ENCODE measurements around the gene RNPEP.
A peak's percentile ranks its signal among the peaks of the same experiment; 100 is the strongest.
"Not testable (repeated sequence)": the region's sequence is repeated elsewhere in the genome, so short reads cannot be mapped to it uniquely, and the experiment has no call there.

RNPEP gene, protein sequence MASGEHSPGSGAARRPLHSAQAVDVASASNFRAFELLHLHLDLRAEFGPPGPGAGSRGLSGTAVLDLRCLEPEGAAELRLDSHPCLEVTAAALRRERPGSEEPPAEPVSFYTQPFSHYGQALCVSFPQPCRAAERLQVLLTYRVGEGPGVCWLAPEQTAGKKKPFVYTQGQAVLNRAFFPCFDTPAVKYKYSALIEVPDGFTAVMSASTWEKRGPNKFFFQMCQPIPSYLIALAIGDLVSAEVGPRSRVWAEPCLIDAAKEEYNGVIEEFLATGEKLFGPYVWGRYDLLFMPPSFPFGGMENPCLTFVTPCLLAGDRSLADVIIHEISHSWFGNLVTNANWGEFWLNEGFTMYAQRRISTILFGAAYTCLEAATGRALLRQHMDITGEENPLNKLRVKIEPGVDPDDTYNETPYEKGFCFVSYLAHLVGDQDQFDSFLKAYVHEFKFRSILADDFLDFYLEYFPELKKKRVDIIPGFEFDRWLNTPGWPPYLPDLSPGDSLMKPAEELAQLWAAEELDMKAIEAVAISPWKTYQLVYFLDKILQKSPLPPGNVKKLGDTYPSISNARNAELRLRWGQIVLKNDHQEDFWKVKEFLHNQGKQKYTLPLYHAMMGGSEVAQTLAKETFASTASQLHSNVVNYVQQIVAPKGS

DNA sequence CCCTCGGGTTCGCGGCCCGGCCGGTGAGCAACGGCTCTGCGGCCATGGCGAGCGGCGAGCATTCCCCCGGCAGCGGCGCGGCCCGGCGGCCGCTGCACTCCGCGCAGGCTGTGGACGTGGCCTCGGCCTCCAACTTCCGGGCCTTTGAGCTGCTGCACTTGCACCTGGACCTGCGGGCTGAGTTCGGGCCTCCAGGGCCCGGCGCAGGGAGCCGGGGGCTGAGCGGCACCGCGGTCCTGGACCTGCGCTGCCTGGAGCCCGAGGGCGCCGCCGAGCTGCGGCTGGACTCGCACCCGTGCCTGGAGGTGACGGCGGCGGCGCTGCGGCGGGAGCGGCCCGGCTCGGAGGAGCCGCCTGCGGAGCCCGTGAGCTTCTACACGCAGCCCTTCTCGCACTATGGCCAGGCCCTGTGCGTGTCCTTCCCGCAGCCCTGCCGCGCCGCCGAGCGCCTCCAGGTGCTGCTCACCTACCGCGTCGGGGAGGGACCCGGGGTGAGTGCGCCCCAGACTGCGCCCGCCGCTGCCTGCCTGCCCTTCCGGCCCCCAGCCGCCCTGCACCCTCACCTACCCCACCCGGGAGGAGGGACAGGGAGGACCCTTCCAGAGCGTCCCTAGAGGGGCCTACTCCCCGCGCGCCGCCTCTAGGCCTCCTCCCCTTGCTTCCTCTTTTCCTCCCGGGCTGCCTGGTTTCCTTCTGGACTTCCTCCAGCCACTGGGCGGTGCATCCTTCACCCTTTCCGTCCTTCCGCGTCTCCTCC, at the start of gene RNPEP:
Gene RNPEP (plus strand): TSS at position 26 of the 757 bp plus-strand sequence. CDS start 19 bp downstream, at position 45.
- DNase-seq: peak; percentile 84

DNA sequence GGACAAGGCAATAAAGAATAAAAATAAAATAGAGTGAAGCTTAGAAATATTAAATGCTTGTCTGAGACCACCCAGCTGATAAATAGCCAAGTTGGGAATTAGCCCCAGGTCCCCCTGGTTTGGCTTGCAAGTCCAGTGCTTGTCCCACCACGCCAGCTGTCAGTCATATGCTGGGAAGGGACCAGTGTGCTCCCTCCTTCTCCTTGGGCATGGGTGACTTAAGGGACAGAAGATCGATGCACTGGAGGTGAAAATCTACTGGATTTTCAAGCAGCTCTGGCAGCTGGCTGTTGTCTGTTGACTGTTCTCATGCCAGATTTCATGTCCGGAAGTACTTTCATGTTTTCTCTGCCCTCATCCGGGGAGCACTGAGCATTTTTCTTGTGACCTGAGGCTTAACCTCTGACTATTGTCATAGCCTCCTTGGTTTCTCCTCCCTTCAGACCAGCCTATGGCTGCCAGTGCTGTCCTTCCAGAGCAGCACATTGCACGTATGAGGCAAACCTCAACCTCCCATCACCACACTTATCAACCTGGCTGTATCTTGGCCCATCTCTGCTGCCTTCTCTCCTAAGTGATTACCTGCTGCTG, 48.5 kb upstream of the RNPEP start:
- DNase-seq: no peak

DNA sequence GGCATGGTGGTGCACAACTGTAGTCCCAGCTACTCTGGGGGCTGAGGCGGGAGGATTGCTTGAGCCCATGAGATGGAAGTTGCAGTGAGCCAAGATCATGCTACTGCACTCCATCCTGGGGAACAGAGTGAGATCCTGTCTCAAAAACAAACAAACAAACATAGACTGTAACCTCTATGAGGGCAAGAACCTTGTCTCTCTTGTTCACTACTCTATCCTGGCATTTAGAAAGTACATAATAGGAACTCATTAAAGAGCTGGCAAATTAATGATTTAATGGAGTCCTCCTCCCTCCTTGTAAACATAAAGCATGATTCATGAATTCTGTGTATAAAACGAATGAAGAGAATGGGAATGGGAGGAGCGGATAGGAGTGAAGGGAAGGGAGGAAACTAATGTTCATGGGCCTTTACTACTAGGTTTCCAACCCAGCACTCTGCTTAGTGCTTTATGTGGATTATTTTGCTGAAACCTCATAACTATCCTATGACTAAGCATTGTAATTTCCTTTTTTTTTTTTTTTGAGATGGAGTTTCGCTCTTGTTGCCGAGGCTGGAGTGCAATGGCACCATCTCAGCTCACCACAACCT, 44.7 kb upstream of the RNPEP start:
- no peak for DNase-seq

DNA sequence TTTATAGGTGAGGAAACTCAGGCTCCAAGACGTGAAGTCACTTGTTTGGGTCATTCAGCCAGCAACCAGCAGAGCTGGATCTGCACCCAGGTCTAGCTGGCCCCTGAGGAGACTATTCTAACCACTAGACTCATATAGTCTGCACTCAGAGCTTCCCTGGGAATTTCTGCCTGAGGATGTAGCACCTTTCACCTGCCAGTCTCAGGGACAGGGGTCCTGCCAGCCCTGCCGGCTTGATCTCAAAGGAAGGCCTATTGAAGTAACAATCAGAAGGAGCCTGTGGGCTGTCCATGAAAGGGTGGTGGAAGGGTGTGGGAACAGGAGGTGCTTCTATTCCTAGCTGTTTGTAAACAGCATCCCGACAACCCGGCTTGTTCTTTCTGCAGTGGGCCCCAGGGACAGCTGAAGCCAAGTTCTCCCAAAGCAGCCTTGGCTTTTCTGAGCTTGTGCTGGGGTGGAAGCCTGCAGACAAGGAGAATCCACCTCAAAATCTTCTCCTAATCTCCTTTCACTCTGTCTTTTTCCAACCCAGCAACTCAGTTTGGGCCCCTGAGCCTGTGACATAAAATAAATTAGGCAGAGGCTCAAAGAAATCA, 43.9 kb upstream of the RNPEP start:
- DNase-seq: no peak

DNA sequence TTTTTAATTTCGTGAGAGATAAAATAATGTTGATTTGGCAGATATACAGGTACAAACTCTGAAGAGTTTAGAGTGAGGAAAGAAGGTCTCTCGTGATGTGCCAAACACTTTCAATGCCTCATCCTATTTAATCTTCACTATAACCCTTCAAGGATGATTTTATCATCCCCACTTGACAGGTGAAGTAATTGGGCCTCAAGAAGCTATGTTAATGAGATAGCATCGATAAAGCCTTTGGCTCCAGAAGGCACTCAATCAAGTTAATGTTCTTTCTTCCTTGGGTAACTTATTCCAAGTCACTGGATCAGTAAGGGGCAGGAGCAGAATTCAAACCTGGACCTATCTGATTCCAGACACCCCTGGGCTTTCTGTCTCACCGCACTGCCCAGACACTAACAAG, 43.3 kb upstream of the RNPEP start:
- no peak for DNase-seq

DNA sequence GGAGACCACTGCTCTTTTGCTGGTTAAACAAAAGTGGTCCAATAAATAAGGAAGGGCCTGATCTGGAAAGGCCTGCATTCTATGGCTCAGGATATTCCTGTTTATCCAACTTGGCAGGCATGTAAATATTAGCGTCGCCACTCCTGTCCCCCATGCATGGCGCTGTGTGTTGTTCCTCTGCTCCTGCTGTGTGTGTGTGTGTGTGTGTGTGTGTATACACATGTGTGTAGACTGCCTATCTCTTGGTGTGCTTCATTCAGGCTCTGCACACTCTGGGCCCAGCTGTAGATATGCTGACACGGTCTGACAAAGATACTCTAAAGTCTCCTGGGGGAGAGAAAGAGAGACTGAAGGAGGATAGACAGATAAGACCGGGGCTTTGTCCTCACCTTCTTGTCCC, 42.9 kb upstream of the RNPEP start:
- DNase-seq: no peak

DNA sequence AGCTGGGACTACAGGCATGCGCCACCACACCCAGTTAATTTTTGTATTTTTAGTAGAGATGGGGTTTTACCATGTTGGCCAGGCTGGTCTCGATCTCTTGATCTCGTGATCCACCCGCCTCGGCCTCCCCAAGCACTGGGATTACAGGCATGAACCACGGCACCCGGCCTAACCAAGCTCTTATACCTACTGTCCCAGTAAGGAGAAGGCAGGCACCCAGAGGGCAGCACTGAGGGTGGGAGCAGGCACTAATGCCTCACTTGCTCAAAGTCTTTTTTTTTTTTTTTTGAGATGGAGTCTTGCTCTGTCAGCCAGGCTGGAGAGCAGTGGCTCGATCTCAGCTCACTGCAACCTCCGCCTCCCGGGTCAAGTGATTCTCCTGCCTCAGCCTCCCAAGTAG, 42.1 kb upstream of the RNPEP start:
- DNase-seq: not testable (repeated sequence)

DNA sequence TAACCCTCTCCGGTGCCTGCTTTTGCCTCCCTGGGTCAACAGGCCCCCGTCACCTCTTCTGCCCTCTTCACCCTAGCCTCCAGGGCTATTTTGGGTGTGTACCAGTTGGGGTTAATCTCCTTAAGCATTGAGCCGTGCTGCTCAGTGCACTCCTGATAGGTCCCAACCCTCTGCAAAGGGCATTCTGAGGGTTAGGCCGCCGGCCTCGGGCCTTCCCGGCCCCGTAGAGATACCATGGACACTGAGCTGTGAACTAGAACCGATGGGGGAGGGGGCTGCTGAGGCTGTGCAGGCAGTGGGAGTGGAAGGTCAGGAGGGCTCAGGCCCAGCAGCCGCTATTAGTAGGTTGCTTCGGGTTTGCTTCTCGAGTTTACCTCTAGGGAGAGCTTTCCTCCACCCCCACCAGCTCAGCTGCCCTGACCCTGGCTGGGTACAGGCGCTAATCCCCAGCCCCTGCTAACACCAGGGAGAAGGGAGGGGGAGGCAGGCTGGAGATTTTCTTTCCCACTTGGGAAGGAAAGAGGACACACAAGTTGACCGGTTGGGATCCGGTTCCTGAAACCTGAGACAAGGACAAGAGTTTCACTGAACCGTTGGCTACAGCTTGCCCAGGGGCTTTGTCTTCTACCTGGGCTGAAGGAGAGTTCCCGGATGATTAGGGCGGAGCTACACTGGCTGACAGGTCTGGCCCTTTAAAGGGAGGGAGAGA, 40.9 kb upstream of the RNPEP start:
- DNase-seq: no peak

DNA sequence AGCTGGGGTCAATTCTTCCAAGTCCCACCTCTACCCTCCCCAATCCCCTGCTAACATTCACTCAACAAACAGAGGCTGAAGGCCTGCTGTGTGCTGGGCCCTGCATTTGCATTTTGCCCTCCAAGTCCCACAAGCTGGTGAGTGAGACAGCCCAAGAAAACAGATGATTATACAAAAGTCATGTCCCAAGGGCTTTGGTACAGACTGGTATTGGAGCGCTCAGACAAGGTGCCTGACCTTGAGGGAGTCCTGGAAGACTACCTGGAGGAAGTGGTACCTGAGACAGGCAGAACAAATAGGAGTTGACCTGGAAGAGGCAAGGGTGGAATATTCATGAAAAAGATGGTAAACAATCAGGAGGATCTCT, 40.3 kb upstream of the RNPEP start:
- no peak for DNase-seq

DNA sequence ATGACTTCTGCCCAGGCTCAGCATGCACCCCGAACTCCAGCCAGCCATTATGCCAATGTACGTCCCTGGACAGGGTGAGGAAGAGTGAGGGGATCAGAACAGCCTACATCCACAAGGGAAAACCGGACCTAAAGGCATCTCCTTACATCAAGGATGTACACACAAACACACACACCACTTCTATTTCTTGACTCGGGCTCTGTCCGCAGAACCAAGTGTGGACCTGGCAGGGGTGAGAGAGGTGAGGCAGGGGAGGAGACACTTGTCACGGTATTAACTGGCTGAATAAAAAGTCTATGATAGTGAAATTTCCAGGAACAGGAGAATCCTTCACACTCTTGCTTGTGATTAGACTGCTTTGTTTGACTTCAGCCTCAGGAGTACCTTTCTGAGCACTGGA, 38.4 kb upstream of the RNPEP start:
- DNase-seq: no peak

DNA sequence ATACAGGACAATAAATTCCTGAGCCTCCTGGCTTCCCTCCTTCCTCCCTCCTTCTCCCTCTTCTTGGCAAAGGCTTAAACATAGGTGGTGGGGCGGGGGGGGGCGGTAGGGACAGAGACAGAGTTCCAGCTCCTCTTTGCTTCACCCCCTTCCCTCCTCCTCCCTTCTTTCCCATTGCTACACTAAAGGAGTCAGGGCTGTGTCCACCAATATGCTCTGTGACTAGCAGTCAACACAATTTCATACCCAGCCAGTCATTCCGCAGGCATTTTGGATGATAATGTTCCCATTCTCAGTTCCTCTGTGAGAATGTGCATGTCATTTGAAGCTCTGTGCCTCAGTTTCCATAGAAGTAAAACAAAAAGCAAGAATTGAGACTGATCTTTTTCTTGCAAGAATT, 37.8 kb upstream of the RNPEP start:
- DNase-seq: no peak

DNA sequence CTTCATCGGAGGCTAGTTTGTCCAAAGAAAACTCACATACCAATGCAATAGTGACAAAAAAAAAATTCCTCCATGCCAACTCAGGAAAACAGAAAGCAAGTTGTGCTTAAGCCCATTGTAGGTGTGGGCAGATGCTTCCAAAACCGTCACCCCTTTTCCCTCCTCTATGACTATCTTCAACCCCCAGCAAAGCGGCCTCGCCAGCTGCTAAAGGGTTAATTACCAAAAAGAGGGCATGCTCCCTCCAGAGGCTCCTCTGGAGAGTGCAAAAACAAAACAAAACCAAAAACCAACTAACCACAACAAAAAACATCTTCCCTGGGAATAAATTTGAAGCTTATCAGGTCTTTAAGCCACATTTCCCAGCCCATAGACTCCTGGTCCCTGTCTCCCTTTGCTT, 37.3 kb upstream of the RNPEP start:
- no peak for DNase-seq

DNA sequence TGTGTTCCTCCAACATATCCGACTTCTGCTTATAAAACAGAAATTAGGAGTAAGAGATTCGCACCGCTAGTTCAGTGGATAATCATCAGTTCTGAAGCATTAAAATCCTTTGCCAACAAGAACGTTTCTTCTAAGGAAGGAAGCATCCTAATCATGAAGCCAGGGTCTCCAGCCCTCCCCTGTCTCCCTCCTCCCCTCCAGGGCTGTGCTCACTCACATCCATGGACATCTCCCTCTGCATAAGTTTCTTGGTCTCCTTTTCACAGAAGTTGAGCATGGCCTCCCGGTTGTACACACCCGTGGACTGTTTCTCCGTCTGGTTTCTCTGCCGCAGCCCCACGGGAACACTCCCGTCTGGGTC, 36.6 kb upstream of the RNPEP start:
- no peak for DNase-seq

DNA sequence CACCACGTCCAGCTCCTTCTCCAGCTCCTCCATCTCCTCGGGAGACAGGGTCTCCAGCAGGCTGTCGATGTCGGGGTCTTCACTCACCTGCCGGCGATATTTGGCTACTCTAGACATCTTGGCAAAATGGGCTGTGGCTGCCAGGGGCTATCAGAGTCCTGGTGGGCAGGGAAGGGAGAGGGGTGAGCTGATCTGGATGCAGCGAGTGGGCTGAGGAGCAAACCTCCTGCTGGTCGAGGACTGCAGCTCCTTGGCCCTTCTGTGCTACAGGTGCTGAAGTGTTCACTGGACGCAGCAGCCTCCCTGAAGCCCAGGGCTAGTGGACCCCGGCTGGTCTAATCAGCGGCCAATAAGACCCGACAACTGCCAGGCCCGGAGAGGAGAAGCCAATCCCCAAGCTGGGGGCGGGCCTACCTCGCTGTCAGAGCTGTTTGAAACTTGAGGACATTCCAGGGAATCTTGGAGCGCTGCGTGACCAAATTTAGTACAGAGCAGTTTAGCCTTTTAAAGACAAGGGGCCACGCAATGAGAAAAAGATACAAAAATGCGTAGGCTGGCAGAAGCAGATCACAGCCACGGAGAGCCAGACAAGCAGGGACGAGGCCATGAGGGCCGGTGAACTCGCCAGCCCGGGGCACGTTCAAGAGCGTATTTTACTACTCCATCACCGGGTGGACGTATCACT, 36.1 kb upstream of the RNPEP start, which contains the start of gene LMOD1:
Gene LMOD1 (minus strand): TSS at position 325 of the 685 bp plus-strand sequence. CDS start 208 bp downstream, at position 117.
- DNase-seq: peak; percentile 89

DNA sequence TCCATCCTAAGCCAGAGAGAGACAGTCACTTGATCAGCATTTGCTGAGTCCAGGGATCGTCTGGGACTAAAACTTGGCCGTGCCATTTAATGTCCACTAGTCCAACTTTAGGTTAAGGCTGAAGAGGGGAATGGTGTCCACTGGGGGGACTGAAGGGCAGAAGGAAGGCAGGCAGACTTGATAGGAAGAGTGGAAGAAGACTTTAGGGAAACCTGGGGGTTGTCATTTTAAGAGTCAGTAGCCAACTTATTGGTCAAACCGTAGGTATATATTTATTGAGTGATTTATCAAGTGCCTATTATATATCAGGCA, 34.8 kb upstream of the RNPEP start:
- DNase-seq: no peak

DNA sequence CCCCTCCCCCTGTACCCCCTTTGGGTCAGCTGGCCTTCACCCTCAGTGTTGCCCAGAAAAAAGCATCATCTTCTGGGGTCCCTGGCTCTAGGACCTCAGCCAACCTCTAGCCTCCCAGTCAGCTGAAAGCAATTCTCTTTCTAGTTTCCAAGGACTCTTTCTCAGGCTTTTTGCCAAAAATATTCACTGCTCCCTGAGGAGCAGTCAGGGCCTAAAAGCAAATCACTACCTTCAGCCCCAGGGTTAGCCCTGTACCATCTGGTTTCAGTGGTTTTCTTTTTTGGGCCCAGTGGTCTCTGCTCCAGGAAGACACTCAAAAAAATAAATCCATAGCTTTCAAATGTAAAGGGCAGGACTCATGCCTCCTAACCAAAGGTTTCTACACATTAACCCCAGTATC, 33.0 kb upstream of the RNPEP start:
- DNase-seq: no peak

DNA sequence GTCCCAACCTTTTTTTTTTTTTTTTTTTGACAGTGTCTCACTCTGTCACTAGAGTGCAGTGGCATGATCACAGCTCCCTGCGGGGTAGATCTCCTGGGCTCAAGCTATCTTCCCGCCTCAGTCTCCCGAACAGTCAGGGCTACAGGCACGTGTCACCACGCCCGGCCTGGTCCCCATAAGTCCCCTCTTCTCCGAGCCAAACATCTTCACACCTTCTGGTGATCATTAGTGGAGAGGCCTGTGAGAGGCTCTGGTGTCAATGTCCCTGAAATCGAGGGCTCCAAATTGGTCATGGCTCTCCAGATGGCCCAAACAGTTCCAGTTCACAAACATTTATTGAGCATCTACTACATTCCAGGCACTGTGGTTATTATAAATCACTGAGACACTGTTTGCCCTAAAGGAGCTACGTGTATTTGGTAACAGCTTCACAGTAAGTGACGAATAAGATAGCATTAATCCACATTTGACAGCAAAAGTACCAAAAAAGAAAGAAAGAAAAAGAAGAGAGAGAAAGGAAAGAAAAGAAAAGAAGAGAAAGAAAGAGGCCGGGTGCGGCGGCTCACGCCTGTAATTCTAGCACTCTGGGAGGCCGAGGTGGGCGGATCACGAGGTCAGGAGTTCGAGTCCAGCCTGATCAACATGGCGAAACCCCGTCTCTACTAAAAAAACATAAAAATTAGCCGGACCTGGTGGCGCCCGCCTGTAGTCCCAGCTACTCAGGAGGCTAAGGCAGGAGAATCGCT, 28.0 kb upstream of the RNPEP start:
- DNase-seq: no peak

DNA sequence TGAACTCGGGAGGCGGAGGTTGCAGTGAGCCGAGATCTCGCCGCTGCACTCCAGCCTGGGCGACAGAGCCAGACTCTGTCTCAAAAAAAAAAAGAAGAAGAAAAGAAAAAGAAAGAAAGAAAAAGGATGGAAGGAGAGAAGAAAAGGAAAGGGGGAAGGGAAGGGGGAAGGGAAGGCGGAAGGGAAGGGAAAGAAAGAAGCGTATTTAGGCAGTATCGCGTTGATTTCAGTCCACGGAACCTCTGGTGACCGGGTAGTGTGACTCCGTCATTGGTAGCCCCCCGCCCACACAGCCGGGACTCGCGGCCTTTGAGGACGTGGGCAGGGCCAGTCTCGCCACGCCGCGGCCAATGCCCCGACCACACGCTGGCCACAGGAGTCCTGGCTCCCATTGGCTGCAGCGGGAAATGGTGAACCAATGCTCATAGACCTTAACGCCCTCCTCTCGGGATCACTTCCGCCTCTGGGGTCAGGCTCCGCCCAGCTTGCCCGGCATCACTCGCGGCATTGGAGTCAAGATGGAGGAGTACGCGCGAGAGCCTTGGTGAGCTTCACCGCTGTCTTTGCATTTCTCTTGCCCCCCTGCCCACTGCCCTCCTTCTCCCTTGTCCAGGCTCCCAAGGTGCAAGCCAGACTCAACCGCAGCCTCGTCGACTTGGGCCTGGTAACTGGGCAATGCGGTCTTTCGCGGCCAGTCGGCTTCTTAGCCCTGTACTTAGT, 27.3 kb upstream of the RNPEP start, which contains the start of gene TIMM17A:
Gene TIMM17A (plus strand): TSS at position 495 of the 720 bp plus-strand sequence. CDS start 24 bp downstream, at position 519.
- DNase-seq: peak; percentile 99

DNA sequence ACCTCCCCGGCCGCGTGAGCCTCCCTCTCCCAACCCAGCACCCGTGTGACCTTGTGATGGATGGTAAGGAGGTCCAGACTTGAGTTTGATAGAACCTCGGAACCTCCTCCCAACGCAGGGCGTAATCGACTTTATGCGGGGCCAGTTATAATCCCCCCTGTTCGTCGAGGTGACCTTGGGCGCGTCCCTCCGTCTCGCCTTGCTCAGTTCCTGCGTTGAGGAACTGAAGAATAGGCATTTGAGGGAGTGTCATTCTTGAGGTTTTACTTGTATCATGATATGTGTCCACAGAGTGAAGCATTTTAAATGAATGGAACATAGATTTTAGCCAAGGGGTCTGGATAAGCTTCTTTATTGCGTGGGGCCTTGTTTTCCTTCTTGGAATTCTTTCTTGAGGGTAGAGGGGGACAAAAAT, 26.7 kb upstream of the RNPEP start:
- no peak for DNase-seq

DNA sequence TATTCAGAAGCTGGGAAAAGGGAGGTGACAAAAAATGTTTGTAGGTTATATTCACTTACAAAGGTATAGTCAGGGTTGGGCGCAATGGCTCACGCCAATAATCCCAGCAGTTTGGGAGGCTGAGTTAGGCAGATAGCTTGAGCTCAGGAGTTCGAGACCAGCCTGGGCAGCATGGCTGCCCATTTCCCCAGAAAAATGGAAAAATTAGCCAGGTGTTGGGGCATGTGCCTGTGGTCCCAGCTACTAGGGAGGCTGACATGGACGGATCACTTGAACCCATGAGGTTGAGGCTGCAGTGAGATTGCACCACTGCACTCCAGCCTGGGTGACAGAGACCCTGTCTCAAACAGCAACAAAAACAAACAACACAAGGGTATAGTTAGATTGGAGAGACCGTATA, 24.1 kb upstream of the RNPEP start:
- DNase-seq: no peak
